Measurements from ENCODE around the gene POPDC3.

Gene POPDC3

GRCh38 chr6:105138141-105138540, 41.7 kb downstream of the POPDC3 start:
- DNase-seq: no peak

GRCh38 chr6:105137388-105137787, 42.4 kb downstream of the POPDC3 start:
- DNase-seq: peak; percentile 12

DNA sequence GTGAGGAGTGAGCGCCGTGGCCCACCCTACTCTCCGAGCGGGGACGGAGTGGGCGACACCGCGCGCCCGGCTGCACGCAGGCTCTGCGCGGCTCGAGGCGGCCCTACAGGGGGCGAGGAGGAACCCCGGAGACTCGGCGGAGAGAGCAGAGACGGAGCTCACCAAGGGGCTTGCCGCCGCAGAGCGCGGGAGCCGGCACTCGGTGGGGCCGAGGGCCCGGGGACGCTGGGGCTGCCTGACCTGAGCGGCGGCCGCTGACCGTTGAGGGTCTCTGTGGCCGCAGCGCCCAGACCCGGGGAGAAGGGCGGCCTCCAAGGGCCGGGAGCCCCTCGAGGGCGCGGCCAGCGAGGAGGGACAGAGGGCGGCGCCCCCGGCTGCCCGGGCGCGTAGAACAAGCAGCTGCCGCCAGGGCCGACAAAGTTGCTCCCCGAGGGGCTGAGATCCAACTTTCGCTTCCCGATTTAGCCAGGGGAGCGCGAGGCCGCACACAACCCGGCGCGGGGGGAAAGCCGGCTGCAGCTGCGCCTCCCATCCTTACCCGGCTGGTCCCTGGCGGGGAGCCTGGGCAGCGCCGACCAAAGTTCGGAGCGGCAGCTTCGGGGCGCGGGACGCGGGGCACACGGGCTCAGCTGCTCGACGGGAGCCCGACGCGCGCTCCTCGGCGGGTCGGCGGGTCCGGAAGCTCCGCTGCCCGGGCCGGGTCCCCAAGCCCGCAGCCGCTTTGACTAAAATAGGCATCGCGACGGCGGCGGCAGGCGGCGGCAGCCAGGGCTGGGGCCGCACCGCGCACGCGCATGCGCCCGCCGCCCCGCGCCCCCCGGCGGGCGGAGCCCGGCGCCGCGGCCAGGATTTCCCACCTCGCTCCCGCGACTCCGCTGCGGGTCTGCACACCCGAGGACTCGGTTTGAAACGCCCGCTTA, 43.1 kb downstream of the POPDC3 start:
- peak; percentile 29 for DNase-seq

DNA sequence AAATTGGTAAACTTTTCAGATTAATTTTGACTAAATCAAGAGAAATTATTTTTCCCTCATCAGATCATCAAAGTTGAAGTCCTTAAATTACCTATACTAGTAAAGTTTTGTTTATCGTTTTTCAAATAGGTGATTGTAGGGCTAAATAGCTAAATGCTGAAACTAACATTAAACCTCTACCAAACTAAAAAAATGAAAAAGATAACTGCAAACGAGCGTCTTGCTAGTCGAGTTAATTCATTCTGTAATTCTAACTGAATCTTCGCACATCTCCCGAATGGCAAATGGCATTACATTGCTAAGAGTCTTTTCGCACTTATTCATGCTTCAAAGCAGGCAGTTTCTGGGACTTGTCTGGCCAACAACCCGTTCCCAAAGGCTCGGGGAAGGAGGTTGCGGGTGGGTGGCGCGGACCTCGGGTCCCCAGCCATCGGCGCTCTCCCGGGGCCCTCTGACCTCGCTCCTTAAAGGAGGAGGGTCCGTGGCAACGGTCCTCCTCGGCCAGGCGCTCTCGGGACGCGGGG, 43.8 kb downstream of the POPDC3 start:
- DNase-seq: no peak

DNA sequence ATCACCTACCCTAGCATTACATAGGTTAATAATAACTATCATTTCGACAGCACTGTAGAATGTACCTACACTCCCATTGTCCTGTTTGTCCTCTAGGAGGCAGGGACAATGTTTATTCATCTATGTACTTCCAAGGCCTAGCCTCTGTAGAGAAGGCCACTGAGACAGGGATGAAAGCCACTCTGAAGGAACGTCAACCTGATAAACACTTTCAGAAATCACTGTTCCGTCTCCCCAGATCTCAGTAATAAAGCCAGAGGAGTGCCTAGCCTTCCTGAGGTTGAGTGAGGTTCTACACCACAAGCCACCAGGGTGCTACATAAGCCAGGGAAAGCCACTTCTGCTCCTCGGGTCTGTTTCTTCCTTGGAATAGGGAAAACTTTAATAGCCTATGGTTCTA, 44.8 kb downstream of the POPDC3 start:
- DNase-seq: no peak

DNA sequence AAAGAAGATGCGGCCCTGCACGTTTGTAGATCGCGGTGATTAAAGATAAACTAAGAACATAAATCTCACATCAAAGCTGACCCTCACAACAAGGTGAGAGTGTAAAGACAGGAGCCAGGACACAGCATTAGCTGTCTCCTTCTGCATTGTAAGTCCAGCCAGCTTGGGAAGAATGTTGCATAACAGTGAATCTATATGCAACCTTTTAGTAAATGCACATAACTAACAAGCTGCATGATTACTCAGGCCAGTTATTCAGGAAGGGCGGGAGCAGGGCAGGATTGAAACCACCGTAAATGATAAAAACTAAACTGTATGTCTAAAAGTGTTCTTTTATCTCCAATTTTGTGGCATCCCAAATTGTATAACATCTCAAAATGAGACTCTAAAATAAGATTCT, 57.1 kb downstream of the POPDC3 start:
- DNase-seq: no peak

DNA sequence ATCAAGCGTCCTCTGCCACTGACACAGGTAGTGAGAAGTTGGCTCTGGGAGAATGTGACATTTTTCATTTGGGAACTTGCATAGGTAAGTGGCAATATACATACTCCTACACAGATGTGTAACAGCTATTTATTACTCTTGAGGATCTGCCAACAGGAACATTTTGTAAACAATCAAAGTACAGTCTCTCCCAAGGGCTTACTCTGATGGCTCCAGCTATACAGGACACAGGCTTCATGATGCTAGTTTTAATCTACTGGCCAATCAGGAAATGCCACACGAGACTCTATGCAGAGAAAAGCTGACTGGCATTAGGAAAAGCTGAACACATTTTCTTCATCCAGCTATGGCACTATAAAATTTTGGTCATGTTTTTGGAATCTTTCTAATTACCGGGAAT, 57.8 kb downstream of the POPDC3 start:
- peak; percentile 31 for DNase-seq

- no peak for DNase-seq
These were observed 59.2 kb downstream of the POPDC3 start for GRCh38 chr6:105120570-105120969.

DNA sequence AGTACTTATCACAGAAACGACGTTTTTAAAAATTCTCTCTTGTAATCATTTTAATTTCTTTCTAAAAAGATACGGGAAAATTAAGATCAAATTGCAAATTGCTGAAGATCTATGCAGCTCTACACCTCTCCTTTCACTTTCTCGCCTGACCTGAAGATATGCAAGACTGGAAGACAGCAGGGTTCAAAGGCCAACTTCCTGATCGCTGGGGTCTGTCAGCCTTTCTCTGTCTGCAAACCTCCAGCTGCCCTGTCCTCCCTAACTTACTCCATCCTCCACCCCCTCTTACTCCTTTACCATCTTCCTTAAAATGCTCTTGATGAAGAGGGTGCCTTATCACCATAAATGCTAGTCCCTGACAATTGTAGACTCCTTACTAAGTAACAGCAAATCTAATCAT, 63.7 kb downstream of the POPDC3 start:
- DNase-seq: no peak

GRCh38 chr6:105113422-105113821, 66.4 kb downstream of the POPDC3 start:
- DNase-seq: no peak

GRCh38 chr6:105112577-105112976, 67.2 kb downstream of the POPDC3 start:
- DNase-seq: no peak

DNA sequence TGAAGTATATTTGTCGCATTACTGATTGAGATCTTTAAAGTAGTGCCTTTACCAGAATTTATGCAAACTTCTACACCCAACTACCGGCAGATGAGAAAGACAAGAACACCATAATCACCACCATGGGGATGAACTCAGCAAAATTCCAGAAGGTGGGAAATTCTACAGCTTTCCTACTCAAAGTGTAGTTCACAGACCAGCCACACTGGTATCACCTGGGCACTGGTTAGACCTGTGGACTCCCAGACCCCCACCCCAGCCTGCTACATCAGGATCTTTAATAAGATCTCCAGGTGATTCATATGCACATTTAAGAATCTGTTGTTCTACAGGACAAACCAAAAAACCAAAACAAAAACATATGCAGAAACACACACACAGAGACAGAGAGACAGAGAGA, 67.9 kb downstream of the POPDC3 start:
- DNase-seq: no peak

GRCh38 chr6:105111105-105111504, 68.7 kb downstream of the POPDC3 start:
- no peak for DNase-seq

DNA sequence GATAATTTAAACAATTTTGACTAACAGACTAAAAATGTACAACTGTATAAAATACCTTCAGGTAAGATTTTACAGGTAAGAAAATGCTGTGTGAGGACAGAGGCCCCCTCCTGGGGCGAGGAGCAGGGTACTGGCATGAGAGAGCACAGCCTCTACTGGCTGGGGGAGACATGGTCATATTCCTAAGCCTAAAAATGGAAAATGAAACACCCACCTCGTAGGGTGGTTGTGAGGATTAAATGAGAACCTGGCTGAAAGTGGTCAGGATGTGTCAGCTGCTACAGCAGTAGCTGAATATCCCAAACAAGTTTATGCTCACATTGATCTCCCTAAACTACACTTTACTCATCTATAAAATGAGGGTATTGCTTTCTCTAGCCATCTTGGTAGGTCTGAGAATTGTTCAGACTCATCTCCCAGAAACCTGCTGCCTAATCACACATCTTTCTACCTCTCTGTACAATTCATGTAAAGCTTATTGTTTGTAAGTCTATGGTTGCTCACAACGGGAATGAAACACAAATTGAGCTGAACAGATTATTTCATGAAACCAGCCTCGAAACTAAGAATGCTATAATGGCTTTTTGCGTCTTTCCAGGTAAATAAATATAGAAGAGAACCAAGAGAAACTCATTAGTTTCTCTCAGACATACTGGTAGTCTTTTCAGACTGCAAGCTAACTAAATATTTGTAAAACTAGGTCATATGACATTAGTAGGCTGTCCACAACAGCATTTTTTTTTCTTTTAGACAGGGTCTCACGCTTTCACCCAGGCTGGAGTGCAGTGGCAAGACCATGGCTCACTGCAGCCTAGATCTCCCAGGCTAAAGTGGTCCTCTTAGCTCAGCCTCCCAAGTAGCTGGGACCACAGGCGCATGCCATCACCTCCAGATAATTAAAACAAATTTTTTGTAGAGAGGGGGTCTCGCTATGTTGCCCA, 69.6 kb downstream of the POPDC3 start:
- DNase-seq: no peak

DNA sequence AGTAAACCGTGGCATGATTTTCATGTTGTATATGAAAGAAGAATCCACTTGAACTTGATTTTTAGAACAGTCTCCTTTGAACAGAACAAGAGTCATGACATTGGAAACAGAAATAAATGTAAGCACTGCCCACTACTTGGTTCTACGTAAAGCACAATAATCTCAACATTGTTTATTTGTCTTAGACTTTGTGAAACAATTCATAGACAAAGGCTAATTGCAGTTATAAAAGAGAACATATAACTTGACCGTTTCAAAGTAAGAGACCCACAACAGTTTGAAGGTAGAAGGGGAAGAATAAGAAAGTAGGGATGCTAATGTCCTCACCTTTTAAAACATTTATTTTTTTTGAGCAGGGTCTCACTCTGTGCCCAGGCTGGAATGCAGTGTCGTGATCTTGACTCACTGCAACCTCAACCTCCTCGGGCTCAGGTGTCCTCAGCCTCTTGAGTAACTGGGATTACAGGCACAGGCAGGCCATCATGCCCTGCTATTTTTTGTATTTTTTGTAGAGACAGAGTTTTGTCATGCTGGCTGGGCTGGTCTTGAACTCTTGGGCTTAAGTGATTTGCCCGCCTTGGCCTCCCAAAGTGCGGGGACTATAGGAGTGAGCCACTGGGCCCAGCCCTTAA, 71.1 kb downstream of the POPDC3 start:
- no peak for DNase-seq
